Ishikawa (cell line): ENCODE data around the gene MED12L.

Experiments used
- CEBPB ChIP-seq: IDR thresholded peaks from 2 replicates; pipeline ENCODE4 v1.6.1; 2012
- CREB1 ChIP-seq: IDR thresholded peaks from 2 replicates; pipeline ENCODE4 v1.6.1; 2012; ENCODE audit warnings: low read depth
- MAX ChIP-seq: IDR thresholded peaks from 2 replicates; pipeline ENCODE4 v1.6.1; 2012
- RAD21 ChIP-seq: IDR thresholded peaks from 2 replicates; pipeline ENCODE4 v1.6.1; 2012; ENCODE audit warnings: low read depth
- TAF1 ChIP-seq: IDR thresholded peaks from 2 replicates; pipeline ENCODE4 v1.6.1; 2012; ENCODE audit warnings: low read depth, mild to moderate bottlenecking
- USF1 ChIP-seq: IDR thresholded peaks from 2 replicates; pipeline ENCODE4 v1.6.1; 2012
- YY1 ChIP-seq: IDR thresholded peaks from 2 replicates; pipeline ENCODE4 v1.6.1; 2012; ENCODE audit warnings: low read depth
- ZBTB7A ChIP-seq: IDR thresholded peaks from 2 replicates; pipeline ENCODE4 v1.6.1; 2012; ENCODE audit warnings: low read depth

- TF ChIP-seq TAF1: no peak
- no peak for TF ChIP-seq YY1
- TF ChIP-seq MAX: no peak
- TF ChIP-seq CEBPB: no peak
- TF ChIP-seq ZBTB7A: no peak
- no peak for TF ChIP-seq CREB1
- no peak for TF ChIP-seq RAD21
- no peak for TF ChIP-seq USF1
Measured at GRCh38 chr3:151117047-151117446, 31.6 kb downstream of the MED12L start.
